Stimulated activated CD4-positive, alpha-beta T cell treated with anti-CD3 and anti-CD28 coated beads, TNF-alpha, amount 100 ng/mL, for 1 hour (primary cell): ENCODE measurements around the gene CHST1.

Experiments used
- DNase-seq, 3 donors: peaks; one replicate each; pipeline ENCODE4 v3.0.0-alpha.2; 2020; ENCODE audit warnings: low read depth in 3 of 3, low spot score in 1 of 3

Gene CHST1

DNA sequence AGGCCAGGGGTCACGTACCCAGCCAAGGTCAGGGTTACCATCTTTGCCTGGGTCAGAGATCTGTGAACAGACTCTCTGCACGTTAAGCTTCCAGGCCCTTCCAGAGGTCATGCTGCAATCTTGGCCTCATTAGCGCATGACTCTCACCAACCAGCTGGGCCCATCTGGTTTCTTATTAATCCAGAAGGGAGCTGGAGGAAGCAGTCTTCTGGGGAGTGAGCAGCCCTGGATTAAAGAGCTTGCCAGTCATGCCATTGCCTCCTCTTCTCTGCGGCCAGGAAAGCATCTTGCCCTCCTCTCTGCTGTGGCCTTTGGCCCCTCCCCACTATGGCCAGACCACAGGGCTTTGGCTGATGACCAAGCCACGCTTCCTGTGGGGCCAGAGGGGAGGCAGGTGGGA is 57.4 kb downstream of the CHST1 start:
- DNase-seq: no peak

- DNase-seq: no peak
Measured at GRCh38 chr11:45606514-45607281, 58.7 kb downstream of the CHST1 start.

GRCh38 chr11:45605051-45605450 is 60.4 kb downstream of the CHST1 start:
- no peak for DNase-seq

- DNase-seq: no peak
Measured at GRCh38 chr11:45603946-45604682, 61.3 kb downstream of the CHST1 start.

GRCh38 chr11:45599161-45599943 is 66.1 kb downstream of the CHST1 start:
- no peak for DNase-seq
